ENCODE data around the gene PLIN4.
"Not testable (repeated sequence)": the region's sequence is repeated elsewhere in the genome, so short reads cannot be mapped to it uniquely, and the experiment has no call there.

PLIN4 gene

DNA sequence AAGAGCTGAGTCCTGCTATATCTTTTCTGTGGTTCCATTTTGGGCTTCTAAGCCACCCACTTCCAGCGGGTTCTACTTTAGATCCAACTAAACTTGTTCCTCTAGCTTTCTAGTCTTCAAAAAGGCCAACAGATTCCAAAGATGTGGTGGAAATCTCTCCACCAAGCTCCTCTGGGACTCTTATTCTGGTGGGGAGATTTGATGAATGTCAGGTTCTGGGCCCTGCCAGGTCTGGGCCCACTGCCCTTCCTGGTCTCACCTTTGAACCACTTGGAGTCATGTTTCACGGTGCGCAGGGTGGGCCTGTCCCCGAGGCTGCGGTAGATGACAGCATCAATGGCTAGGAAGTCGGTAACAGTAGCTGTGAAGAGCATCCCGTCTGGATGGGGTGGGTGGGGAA lies 36.4 kb upstream of the PLIN4 start:
- no peak overlapping the region for H3K27ac ChIP-seq (ENCODE audit: low read length)
- no peaks in the 10 kb centered on the region for H3K9me3 ChIP-seq (ENCODE audit: insufficient read depth, low read depth, low read length)
- no peaks in the 10 kb centered on the region for H3K27me3 ChIP-seq (ENCODE audit: insufficient read depth, low read length)
- H3K9ac ChIP-seq (ENCODE audit: low read depth, low read length), result no peak overlapping the region
- H3K4me1 ChIP-seq (ENCODE audit: insufficient read depth, low read length), result no peaks in the 10 kb centered on the region
- no peak overlapping the region for H3K4me3 ChIP-seq (ENCODE audit: low read length)
- H3K36me3 ChIP-seq (ENCODE audit: insufficient read depth, low read depth, low read length), result peaks cover 52% of the 10 kb centered on the region

DNA sequence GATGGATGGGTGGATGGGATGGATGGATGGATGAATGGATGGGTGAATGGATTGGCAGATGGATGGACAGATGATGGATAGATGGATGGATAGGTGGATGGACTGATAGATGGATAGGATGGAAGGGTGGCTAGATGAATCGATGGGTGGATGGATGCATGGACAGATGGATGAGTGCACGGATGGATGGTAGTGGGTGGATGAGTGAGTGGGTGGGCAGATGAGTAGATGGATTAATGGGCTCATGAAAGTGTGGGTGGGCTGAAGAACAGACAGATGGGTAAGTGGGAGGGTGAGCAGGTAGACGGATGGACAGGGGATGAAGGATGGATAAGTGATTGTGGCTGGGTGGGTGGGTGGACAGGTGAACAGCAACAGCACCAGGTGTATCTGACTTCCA lies 35.5 kb upstream of the PLIN4 start:
- Histone ChIP-seq H3K36me3 (ENCODE audit: insufficient read depth, low read depth, low read length) (peaks cover 57% of the 10 kb centered on the region), H3K9me3 (ENCODE audit: insufficient read depth, low read depth, low read length) (no peaks in the 10 kb centered on the region), H3K27me3 (ENCODE audit: insufficient read depth, low read length) (no peaks in the 10 kb centered on the region), H3K4me3 (ENCODE audit: low read length) (no peak overlapping the region), H3K9ac (ENCODE audit: low read depth, low read length) (no peak overlapping the region), H3K4me1 (ENCODE audit: insufficient read depth, low read length) (no peaks in the 10 kb centered on the region), H3K27ac (ENCODE audit: low read length) (no peak overlapping the region)

DNA sequence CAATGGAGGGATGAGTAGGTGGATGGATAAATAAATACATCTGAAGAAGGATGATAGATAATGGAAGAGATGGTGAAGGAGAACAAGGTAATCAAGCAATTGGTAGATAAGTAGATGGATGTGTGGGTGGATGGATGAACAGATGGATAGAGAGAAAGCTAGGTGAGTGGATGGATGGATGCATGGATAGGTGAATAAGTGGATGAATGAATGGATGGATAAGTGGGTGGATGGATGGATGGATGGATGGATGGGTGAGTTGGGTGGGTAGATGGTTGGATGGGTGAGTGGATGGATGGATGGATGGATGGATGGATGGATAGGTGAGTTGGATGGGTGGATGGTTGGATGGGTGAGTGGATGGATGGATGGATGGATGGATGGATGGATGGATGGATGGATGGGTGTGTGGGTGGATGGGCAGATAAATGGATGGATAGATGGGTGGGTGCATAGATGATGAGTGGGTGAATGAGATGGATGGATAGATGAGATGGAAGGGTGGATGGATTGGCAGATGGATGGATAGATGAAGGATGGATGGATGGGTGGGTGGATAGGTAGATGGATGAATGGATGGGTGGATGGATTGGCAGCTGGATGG lies 34.9 kb upstream of the PLIN4 start:
- Histone ChIP-seq H3K27me3 (ENCODE audit: insufficient read depth, low read length) (no peaks in the 10 kb centered on the region), H3K27ac (ENCODE audit: low read length) (no peak overlapping the region), H3K4me3 (ENCODE audit: low read length) (no peak overlapping the region), H3K4me1 (ENCODE audit: insufficient read depth, low read length) (no peaks in the 10 kb centered on the region), H3K9me3 (ENCODE audit: insufficient read depth, low read depth, low read length) (no peaks in the 10 kb centered on the region), H3K9ac (ENCODE audit: low read depth, low read length) (no peak overlapping the region), H3K36me3 (ENCODE audit: insufficient read depth, low read depth, low read length) (peaks cover 57% of the 10 kb centered on the region)

DNA sequence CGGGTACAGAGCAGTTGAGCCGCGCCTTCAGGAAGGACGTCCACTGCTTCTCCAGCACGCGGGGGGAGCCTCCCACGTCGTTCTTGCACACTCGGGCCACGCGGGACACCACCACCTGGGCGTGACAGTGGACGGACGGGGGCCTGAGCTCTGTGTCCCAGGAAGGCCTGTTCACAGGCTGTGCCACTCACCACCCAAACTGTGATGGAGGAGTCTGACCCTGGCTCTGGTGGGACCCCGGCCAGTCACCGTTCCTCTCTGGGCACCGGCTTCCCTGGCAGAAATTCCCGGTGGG lies 34.2 kb upstream of the PLIN4 start:
- Histone ChIP-seq H3K4me1 (ENCODE audit: insufficient read depth, low read length) (no peaks in the 10 kb centered on the region), H3K9ac (ENCODE audit: low read depth, low read length) (no peak overlapping the region), H3K27ac (ENCODE audit: low read length) (no peak overlapping the region), H3K9me3 (ENCODE audit: insufficient read depth, low read depth, low read length) (no peaks in the 10 kb centered on the region), H3K4me3 (ENCODE audit: low read length) (no peak overlapping the region), H3K27me3 (ENCODE audit: insufficient read depth, low read length) (no peaks in the 10 kb centered on the region), H3K36me3 (ENCODE audit: insufficient read depth, low read depth, low read length) (peaks cover 57% of the 10 kb centered on the region)

DNA sequence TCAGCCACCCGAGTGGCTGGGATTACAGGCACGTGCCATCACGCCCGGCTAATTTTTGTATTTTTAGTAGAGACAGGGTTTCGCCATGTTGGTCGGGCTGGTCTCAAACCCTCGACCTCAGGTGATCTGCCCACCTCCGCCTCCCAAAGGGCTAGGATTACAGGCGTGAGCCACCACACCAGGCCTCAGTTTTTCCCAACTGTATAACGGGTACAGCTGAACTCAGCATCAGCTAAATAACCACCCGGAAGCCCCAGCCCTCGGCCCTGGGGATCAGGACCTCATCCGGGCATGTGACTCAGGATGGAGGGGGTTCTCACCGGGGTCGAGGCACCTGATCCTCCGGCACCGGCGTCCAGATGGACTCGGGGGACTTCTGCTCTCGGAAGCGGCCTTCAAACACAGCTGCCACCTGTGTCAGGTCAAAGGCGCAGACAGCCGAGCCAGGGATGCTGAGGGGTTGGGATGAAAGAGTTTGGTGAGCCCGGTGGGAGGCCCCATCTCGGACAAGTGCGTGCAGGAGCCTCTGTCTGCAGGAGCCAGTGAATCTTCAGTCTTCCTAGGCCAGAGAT lies 32.3 kb upstream of the PLIN4 start:
- Histone ChIP-seq H3K27ac (ENCODE audit: low read length) (no peak overlapping the region), H3K4me3 (ENCODE audit: low read length) (no peak overlapping the region), H3K36me3 (ENCODE audit: insufficient read depth, low read depth, low read length) (peaks cover 54% of the 10 kb centered on the region), H3K27me3 (ENCODE audit: insufficient read depth, low read length) (no peaks in the 10 kb centered on the region), H3K4me1 (ENCODE audit: insufficient read depth, low read length) (no peaks in the 10 kb centered on the region), H3K9ac (ENCODE audit: low read depth, low read length) (no peak overlapping the region), H3K9me3 (ENCODE audit: insufficient read depth, low read depth, low read length) (no peaks in the 10 kb centered on the region)

DNA sequence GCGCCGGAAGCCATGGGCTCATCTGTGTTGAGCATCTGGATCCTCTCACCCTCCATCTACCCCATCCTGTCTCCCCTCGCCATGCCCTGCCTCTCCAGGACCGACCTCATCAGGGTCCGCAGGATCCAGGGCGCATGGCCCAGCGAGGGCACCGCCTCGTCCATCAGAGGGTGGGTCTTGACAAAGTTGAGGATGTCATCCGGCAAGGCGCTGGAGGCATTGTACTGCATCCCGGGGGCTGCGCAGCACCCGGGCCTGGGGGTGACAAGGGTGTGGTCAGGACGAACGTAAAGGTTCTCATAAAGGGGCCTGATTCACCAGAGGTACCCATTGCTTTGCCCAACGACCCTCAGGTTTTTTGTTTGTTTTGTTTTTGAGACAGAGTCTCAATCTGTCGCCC lies 31.7 kb upstream of the PLIN4 start:
- no peak overlapping the region for H3K27ac ChIP-seq (ENCODE audit: low read length)
- H3K9ac ChIP-seq (ENCODE audit: low read depth, low read length), result no peak overlapping the region
- H3K36me3 ChIP-seq (ENCODE audit: insufficient read depth, low read depth, low read length), result peaks cover 48% of the 10 kb centered on the region

DNA sequence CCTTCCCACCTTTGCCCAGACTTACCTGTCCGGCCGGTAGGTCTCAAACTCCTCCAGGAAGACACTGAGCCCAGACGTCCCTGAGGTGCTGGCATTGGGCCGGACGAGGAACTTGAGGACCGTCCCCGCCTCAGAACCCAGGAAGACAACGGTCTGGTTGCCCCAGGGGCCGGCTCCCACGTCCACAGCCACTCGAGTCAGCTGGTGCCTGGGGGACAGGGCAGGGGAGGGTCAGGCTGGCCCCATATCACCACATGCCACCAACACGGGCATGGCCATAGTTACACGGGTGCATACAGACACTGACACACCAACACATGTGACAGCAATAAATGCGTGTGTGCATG lies 29.9 kb upstream of the PLIN4 start:
- Histone ChIP-seq H3K9ac (ENCODE audit: low read depth, low read length) (no peak overlapping the region), H3K9me3 (ENCODE audit: insufficient read depth, low read depth, low read length) (no peaks in the 10 kb centered on the region), H3K27me3 (ENCODE audit: insufficient read depth, low read length) (no peaks in the 10 kb centered on the region), H3K4me1 (ENCODE audit: insufficient read depth, low read length) (no peaks in the 10 kb centered on the region), H3K4me3 (ENCODE audit: low read length) (no peak overlapping the region), H3K27ac (ENCODE audit: low read length) (no peak overlapping the region), H3K36me3 (ENCODE audit: insufficient read depth, low read depth, low read length) (peaks cover 31% of the 10 kb centered on the region)

More for the DNA sequence above, 31.7 kb upstream of the PLIN4 start:
- no peaks in the 10 kb centered on the region for H3K27me3 ChIP-seq (ENCODE audit: insufficient read depth, low read length)
- H3K4me1 ChIP-seq (ENCODE audit: insufficient read depth, low read length), result no peaks in the 10 kb centered on the region
- no peaks in the 10 kb centered on the region for H3K9me3 ChIP-seq (ENCODE audit: insufficient read depth, low read depth, low read length)
- H3K4me3 ChIP-seq (ENCODE audit: low read length), result no peak overlapping the region

DNA sequence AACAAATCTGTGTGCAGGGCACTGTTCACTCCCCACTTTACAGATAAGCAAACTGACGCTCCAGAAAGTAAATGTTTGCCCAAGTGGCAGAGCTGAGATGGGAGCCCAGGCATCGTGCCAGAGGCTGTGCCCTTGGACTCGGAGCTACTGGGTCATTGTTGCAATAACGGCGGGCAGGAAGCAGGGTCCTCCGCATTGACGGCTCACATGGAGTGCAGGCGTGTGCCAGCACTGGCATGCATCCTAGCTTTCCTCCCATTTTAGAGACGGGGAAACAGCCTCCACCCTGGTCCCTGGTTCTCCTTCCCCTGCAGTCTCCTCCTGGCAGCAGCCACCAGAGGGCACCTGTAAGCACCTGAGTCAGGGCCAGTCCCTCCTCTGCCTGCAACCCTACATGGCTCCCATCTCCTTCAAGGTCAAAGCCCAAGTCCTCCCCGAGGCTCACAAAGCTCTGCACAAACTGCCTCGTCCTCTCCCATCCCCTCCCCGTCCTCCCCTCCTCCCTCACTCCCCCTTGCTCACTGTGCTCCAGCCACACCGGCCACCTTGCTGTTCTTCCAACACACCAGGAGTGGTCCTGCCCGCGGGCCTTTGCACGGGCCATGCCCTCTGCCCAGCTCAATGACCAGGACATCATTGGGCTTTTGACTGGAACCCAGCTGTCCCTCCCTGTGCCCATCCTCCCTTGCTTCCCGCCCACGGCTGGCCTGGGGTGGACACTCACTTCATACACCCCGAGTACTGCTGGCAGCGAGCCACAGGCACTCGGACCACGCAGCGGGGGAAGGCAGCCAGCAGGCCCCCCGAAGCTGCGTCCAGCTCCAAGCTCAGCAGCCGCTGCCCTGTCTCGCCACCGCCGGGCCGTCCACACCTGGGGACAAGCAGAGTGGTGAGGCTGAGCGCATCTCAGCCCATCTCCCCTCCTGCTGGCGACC lies 29.3 kb upstream of the PLIN4 start:
- H3K9me3 ChIP-seq (ENCODE audit: insufficient read depth, low read depth, low read length), result no peaks in the 10 kb centered on the region
- H3K36me3 ChIP-seq (ENCODE audit: insufficient read depth, low read depth, low read length), result peaks cover 25% of the 10 kb centered on the region
- H3K9ac ChIP-seq (ENCODE audit: low read depth, low read length), result no peak overlapping the region
- H3K4me1 ChIP-seq (ENCODE audit: insufficient read depth, low read length), result no peaks in the 10 kb centered on the region
- no peak overlapping the region for H3K4me3 ChIP-seq (ENCODE audit: low read length)
- no peak overlapping the region for H3K27ac ChIP-seq (ENCODE audit: low read length)
- H3K27me3 ChIP-seq (ENCODE audit: insufficient read depth, low read length), result no peaks in the 10 kb centered on the region

DNA sequence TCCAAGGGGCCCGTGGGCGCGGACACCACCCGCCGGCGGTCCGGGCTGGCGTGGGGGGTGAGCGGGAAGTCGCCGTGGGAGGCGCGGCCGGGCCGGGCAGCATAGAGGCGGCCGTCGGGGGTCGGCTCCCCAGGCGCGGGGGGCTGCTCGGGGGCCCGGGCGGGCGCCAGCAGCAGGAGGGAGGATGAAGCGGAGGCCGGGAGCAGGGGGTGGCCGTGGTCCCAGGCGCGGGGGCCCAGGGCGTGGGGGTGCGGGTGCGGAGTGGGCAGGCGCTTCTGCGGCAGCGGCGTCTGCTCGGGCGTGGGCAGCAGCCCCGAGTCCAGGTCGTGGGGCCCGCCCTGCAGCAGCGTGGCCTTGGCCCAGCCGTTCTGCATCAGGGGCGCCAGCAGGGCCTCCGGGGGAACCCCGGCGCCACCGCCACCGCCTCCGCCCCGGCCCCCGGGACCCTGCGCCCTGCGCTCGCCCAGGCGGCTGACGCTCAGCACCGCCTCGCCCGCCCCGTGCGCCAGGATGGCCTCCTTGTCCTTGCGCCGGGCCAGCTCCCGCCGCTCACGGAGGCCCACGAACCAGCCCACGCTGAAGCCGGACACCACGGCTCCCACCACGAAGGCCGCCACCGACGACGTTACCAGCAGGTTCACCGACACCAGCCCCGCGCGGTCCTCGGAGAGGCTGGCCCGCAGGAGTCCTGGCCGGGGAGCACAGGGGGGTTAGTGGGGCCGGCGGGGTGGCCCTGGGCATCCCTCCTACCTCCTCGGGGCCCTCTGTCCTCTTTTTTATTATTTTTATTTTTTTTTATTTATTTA lies 25.8 kb upstream of the PLIN4 start:
- H3K4me3 ChIP-seq (ENCODE audit: low read length), result no peak overlapping the region
- no peak overlapping the region for H3K9ac ChIP-seq (ENCODE audit: low read depth, low read length)
- H3K27me3 ChIP-seq (ENCODE audit: insufficient read depth, low read length), result no peaks in the 10 kb centered on the region
- no peaks in the 10 kb centered on the region for H3K9me3 ChIP-seq (ENCODE audit: insufficient read depth, low read depth, low read length)
- H3K36me3 ChIP-seq (ENCODE audit: insufficient read depth, low read depth, low read length), result 0 out of 2 replicates have a peak, but pooled peaks cover 3% of the 10 kb centered on the region
- H3K4me1 ChIP-seq (ENCODE audit: insufficient read depth, low read length), result no peaks in the 10 kb centered on the region
- no peak overlapping the region for H3K27ac ChIP-seq (ENCODE audit: low read length)

DNA sequence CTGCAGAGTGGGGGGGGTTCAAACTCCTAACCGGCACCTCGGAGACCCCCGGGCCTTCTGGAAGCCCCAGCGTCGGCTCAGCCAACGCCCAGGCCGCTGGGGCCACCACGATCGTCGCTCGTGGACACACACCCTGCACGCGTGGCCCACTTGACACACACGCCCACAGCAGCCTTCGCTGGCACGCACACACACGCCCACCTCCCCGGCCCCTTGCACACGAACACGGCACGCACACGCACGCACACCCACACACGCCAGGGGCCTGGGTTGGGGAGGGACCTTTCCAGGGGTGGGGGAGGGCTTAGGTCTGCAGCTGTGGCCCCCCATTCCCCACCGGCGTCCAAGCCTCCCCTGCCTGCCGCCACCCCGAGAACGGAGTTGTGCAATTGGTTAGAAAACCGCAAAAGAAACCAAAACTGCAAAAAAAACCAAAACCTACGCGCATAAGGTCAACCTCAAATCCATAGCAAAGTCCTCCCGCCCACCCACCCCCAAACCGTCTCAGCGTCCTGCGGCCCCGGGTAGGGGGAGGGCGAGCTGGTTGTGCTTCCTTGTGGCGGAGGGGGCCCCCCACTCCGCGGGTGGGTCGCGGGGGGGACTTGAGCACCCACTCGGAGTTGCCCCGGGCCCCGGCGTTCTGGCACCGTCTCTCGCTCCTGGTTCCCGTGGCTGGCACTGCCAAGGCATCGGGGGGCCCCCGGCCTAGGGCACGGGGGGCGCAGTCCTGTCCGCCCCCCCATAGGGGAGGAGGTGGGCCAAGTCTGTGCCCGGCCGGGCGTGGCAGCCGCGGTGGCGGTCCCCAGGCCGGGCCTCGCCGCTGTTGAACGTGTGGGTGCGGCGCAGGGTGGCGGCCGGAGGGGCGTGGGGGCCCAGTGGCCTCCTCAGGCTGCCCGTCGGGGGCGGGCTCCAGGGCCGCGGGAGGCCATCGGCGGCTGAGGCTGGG lies 24.9 kb upstream of the PLIN4 start:
- Histone ChIP-seq H3K36me3 (ENCODE audit: insufficient read depth, low read depth, low read length) (no peaks in the 10 kb centered on the region), H3K4me1 (ENCODE audit: insufficient read depth, low read length) (no peaks in the 10 kb centered on the region), H3K27me3 (ENCODE audit: insufficient read depth, low read length) (no peaks in the 10 kb centered on the region), H3K9me3 (ENCODE audit: insufficient read depth, low read depth, low read length) (no peaks in the 10 kb centered on the region), H3K27ac (ENCODE audit: low read length) (no peak overlapping the region), H3K4me3 (ENCODE audit: low read length) (no peak overlapping the region), H3K9ac (ENCODE audit: low read depth, low read length) (no peak overlapping the region)

DNA sequence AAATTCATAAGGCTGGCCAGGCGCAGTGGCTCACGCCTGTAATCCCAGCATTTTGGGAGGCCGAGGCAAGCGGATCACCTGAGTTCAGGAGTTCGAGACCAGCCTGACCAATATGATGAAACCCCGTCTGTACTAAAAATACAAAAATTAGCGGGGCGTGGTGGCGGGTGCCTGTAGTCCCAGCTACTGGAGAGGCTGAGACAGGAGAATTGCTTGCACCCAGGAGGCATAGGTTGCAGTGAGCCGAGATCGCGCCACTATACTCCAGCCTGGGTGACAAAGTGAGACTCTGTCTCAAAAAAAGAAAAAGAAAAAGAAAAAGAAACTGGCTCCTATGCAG lies 23.5 kb upstream of the PLIN4 start:
- H3K9me3 ChIP-seq (ENCODE audit: insufficient read depth, low read depth, low read length); H3K9ac ChIP-seq (ENCODE audit: low read depth, low read length); H3K4me1 ChIP-seq (ENCODE audit: insufficient read depth, low read length); H3K4me3 ChIP-seq (ENCODE audit: low read length); H3K36me3 ChIP-seq (ENCODE audit: insufficient read depth, low read depth, low read length); H3K27ac ChIP-seq (ENCODE audit: low read length); H3K27me3 ChIP-seq (ENCODE audit: insufficient read depth, low read length): not testable (repeated sequence)
